ENCODE results near the gene EBPL. TPM values are rescaled to one million over a fixed set of nuclear protein-coding genes. Genes with fewer than 3 reads are reported as not detected.

The EBPL gene
- total RNA-seq, 1 donor from 2014 or later: 22.4 TPM

GRCh38 chr13:49629196-49629938, 61.9 kb downstream of the EBPL start:
- DNase-seq: no peak
- ATAC-seq (ENCODE audit: low read depth): no peak
- POLR2A ChIA-PET: interaction anchor here (1.1 to 3.2 kb wide), 6 partner anchors 9 to 184 kb away, joined by 3 to 16 read pairs (median 6); partner anchors contain the start of genes EBPL, KPNA3 and RCBTB1
- peak overlapping the region; percentile 98 for H3K27ac Mint-ChIP-seq
- peaks cover 37% of the 10 kb centered on the region for H3K36me3 Mint-ChIP-seq (ENCODE audit: low read depth)
- peak overlapping the region; percentile 99 for H3K4me3 Mint-ChIP-seq
- CTCF ChIA-PET: interaction anchor here (1.4 to 1.7 kb wide), 2 partner anchors 9 to 22 kb away, joined by 3 to 9 read pairs; no protein-coding TSS in a partner anchor
- H3K9me3 Mint-ChIP-seq: no peaks in the 10 kb centered on the region
- peaks cover 48% of the 10 kb centered on the region for H3K4me1 Mint-ChIP-seq
- TF ChIP-seq, protein P1, sequence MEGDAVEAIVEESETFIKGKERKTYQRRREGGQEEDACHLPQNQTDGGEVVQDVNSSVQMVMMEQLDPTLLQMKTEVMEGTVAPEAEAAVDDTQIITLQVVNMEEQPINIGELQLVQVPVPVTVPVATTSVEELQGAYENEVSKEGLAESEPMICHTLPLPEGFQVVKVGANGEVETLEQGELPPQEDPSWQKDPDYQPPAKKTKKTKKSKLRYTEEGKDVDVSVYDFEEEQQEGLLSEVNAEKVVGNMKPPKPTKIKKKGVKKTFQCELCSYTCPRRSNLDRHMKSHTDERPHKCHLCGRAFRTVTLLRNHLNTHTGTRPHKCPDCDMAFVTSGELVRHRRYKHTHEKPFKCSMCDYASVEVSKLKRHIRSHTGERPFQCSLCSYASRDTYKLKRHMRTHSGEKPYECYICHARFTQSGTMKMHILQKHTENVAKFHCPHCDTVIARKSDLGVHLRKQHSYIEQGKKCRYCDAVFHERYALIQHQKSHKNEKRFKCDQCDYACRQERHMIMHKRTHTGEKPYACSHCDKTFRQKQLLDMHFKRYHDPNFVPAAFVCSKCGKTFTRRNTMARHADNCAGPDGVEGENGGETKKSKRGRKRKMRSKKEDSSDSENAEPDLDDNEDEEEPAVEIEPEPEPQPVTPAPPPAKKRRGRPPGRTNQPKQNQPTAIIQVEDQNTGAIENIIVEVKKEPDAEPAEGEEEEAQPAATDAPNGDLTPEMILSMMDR (IDR thresholded peaks at IDR 0.05): no peak
- H3K27me3 Mint-ChIP-seq: no peaks in the 10 kb centered on the region
- intact Hi-C loops (cut with micrococcal nuclease): loop anchor here (2.0 to 5.0 kb wide), 2 partner anchors 13 to 163 kb away; partner anchors contain the start of gene KPNA3

DNA sequence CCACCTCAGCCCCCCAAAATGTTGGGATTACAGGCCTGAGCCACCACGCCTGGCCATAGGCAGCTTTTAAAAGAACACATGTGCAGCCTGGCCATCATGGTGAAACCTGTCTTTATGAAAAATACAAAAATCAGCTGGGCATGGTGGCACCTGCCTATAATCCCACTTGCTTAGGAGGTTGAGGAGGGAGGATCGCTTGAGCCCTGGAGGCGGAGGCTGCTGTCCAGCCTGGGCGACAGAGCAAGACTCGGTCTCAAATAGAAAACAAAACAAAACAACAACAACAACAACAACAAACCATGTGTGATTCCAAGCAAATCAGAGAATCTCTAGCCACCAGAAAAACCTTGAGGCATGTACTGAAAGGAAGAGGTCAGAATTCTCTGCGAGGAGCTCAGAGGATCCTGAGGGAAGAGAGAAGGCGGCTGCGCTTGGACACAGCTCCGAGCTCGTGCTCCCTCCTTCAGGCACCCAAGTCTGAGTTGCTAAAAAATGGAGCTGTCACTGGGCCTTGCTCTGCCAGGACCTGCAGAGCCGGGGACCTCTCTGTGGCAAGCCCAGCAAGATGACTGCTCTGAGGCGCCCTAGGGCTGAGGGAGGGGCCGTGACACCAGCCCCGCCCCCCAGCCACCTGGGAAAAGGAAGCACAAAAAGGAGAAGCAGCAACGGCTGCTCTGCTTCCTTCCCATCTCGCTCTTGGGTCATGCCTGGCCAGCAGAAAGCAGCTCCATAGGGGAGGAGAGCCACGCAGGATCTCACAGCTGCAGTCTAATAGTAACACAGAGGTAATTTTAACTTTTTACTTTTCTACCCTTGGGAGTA, 63.2 kb downstream of the EBPL start, which contains the start of gene ARL11:
Gene ARL11 (plus strand): TSS at position 677 of the 822 bp plus-strand sequence. CDS start 1,941 bp downstream, outside the sequence.
- H3K27ac Mint-ChIP-seq: peak within 1 kb of the TSS; percentile 98
- peaks cover 37% of the 10 kb centered on the region for H3K4me1 Mint-ChIP-seq
- H3K27me3 Mint-ChIP-seq: no peaks in the 10 kb centered on the region
- peaks cover 30% of the 10 kb centered on the region for H3K36me3 Mint-ChIP-seq (ENCODE audit: low read depth)
- intact Hi-C loops (cut with micrococcal nuclease): loop anchor here (1.0 to 5.0 kb wide), 4 partner anchors 8 to 164 kb away; partner anchors contain the start of genes KPNA3 and RCBTB1
- no peaks in the 10 kb centered on the region for H3K9me3 Mint-ChIP-seq
- CTCF ChIA-PET: interaction anchor here (1.4 to 1.7 kb wide), 2 partner anchors 10 to 20 kb away, joined by 3 to 9 read pairs; no protein-coding TSS in a partner anchor
- TF ChIP-seq, protein P1 (IDR thresholded peaks at IDR 0.05): no peak
- DNase-seq (peak; percentile 78), ATAC-seq (ENCODE audit: low read depth) (peak; percentile 98)
- POLR2A ChIA-PET: interaction anchor here (0.6 to 3.2 kb wide), 15 partner anchors 8 to 1312 kb away, joined by 3 to 16 read pairs (median 5); partner anchors contain the start of genes CAB39L, EBPL, KPNA3 and RCBTB1
- H3K4me3 Mint-ChIP-seq: peak within 1 kb of the TSS; percentile 99

GRCh38 chr13:49625392-49626079, 65.8 kb downstream of the EBPL start:
- ATAC-seq (ENCODE audit: low read depth) (no peak), DNase-seq (no peak)
- Mint-ChIP-seq H3K27ac (no peak overlapping the region), H3K4me1 (peaks cover 31% of the 10 kb centered on the region), H3K9me3 (no peaks in the 10 kb centered on the region), H3K27me3 (no peaks in the 10 kb centered on the region), H3K36me3 (ENCODE audit: low read depth) (peaks cover 10% of the 10 kb centered on the region), H3K4me3 (no peak overlapping the region)
- POLR2A ChIA-PET: interaction anchor here (1.0 kb wide), 1 partner anchor 13 kb away, joined by 3 read pairs; no protein-coding TSS in a partner anchor
- TF ChIP-seq, protein P1 (IDR thresholded peaks at IDR 0.05): no peak
- intact Hi-C loops (cut with micrococcal nuclease): loop anchor here (5.0 kb wide), 1 partner anchor 167 kb away; the partner anchor contains the start of gene KPNA3
- CTCF ChIA-PET: no interaction called here

DNA sequence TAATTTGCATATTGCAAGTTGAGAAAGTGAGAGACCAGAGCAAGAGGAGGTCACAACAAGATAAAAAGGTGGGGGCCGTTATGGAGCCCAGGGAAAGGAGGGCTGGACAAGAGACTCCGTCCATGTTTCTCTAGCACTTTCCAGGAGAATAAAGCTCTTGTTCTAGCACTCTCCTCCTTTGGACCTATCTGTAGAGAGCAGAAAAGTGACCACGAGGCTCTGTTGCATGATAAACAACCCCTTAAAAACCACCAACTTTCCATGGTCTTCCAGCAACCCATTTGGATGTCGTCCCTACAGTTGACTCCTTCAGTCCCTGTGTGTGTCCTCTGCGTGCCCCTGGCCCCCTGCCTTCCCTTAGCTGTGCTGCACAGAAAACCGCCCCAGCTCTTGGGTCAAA, 67.1 kb downstream of the EBPL start:
- Mint-ChIP-seq H3K4me3 (no peak overlapping the region), H3K27ac (peak overlapping the region; percentile 30), H3K4me1 (peaks cover 27% of the 10 kb centered on the region), H3K27me3 (no peaks in the 10 kb centered on the region), H3K9me3 (no peaks in the 10 kb centered on the region), H3K36me3 (ENCODE audit: low read depth) (peaks cover 5% of the 10 kb centered on the region)
- CTCF ChIA-PET: no interaction called here
- ATAC-seq (ENCODE audit: low read depth) (no peak), DNase-seq (no peak)
- TF ChIP-seq, protein P1 (IDR thresholded peaks at IDR 0.05): no peak
- intact Hi-C loops (cut with micrococcal nuclease): no loop called here
- POLR2A ChIA-PET: interaction anchor here (0.6 kb wide), 1 partner anchor 376 kb away, joined by 3 read pairs; the partner anchor contains the start of gene CDADC1

All from activated B cell treated with CpG ODN at 0.5 μM for 24 hours (primary cell).